ENCODE data around the gene RFX6.

GRCh38 chr6:116859264-116859663, 17.8 kb upstream of the RFX6 start:
- TF ChIP-seq CTCF (IDR thresholded peaks at IDR 0.05) (no peak), EP300 (IDR thresholded peaks at IDR 0.05) (no peak)
